ENCODE data around the gene SCN2B. TPM values are rescaled to one million over a fixed set of nuclear protein-coding genes. Genes with fewer than 3 reads are reported as not detected.

SCN2B gene
- total and polyA plus RNA-seq, 2 of the 13 experiments (the other 11 are each of a cell fraction or from before 2014, with no cell fraction given), result 0.01 to 0.02 TPM

DNA sequence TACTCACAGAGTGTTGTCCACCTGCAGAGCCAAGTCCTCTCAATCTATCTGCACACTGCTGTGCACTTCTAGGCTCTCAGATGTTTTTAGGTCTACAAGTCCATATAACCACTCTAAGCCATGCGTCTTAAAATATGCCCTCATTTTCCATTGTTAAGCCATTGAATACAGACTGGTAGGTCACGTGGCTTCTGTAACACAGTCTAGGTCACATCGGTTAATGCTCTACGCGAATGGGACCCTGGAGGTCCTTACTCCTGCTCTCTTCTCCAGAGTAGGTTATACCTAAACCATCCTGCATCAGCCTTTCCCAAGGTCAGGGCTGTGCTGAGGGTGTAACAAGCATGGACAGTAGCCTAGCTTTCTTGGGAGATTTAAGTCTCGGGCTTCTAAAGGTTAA, 47.6 kb upstream of the SCN2B start:
- no peak overlapping the region for H3K4me2 ChIP-seq (ENCODE audit: low read depth, low read length)
- no peak overlapping the region for H3K27ac ChIP-seq (ENCODE audit: extremely low read length, insufficient read depth, low read length)
- H3K9me3 ChIP-seq (ENCODE audit: low read length), result no peaks in the 10 kb centered on the region
- H2AFZ ChIP-seq (ENCODE audit: low read length), result no peak overlapping the region
- TF ChIP-seq ZNF782 (CRISPR knock-in tag; IDR thresholded peaks at IDR 0.05; ENCODE audit: borderline replicate concordance) (no peak), RBM22 (optimal IDR thresholded peaks at IDR 0.05; ENCODE audit: low read length) (no peak), KDM2A (CRISPR knock-in tag; IDR thresholded peaks at IDR 0.05; ENCODE audit: borderline replicate concordance, low read depth) (no peak), SNAI1 (CRISPR knock-in tag; IDR thresholded peaks at IDR 0.05; ENCODE audit: borderline replicate concordance) (no peak), CREB1 (IDR thresholded peaks at IDR 0.05) (no peak), CREB1 (CRISPR knock-in tag; IDR thresholded peaks at IDR 0.05) (no peak), SKI (IDR thresholded peaks at IDR 0.05; ENCODE audit: partially characterized antibody) (no peak), ZNF253 (CRISPR knock-in tag; IDR thresholded peaks at IDR 0.05; ENCODE audit: borderline replicate concordance) (no peak), ZNF709 (CRISPR knock-in tag; IDR thresholded peaks at IDR 0.05) (no peak), FOXA3 (CRISPR knock-in tag; IDR thresholded peaks at IDR 0.05) (no peak), ZNF264 (CRISPR knock-in tag; IDR thresholded peaks at IDR 0.05) (no peak), ZNF329 (CRISPR knock-in tag; IDR thresholded peaks at IDR 0.05; ENCODE audit: low read depth) (no peak), ZNF777 (CRISPR knock-in tag; IDR thresholded peaks at IDR 0.05) (no peak), U2AF2 (IDR thresholded peaks at IDR 0.05; ENCODE audit: low read depth, low read length) (no peak)
- TF ChIP-seq, protein P1, sequence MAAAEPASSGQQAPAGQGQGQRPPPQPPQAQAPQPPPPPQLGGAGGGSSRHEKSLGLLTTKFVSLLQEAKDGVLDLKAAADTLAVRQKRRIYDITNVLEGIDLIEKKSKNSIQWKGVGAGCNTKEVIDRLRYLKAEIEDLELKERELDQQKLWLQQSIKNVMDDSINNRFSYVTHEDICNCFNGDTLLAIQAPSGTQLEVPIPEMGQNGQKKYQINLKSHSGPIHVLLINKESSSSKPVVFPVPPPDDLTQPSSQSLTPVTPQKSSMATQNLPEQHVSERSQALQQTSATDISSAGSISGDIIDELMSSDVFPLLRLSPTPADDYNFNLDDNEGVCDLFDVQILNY (CRISPR knock-in tag; conservative IDR thresholded peaks at IDR 0.05), result no peak
- TF ChIP-seq, protein P2, sequence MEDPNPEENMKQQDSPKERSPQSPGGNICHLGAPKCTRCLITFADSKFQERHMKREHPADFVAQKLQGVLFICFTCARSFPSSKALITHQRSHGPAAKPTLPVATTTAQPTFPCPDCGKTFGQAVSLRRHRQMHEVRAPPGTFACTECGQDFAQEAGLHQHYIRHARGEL (CRISPR knock-in tag; IDR thresholded peaks at IDR 0.05), result no peak
- TF ChIP-seq, protein P3, sequence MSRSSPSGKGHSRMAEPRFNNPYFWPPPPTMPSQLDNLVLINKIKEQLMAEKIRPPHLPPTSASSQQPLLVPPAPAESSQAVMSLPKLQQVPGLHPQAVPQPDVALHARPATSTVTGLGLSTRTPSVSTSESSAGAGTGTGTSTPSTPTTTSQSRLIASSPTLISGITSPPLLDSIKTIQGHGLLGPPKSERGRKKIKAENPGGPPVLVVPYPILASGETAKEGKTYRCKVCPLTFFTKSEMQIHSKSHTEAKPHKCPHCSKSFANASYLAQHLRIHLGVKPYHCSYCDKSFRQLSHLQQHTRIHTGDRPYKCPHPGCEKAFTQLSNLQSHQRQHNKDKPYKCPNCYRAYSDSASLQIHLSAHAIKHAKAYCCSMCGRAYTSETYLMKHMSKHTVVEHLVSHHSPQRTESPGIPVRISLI (CRISPR knock-in tag; IDR thresholded peaks at IDR 0.05; ENCODE audit: borderline replicate concordance), result no peak
- TF ChIP-seq, protein P4, sequence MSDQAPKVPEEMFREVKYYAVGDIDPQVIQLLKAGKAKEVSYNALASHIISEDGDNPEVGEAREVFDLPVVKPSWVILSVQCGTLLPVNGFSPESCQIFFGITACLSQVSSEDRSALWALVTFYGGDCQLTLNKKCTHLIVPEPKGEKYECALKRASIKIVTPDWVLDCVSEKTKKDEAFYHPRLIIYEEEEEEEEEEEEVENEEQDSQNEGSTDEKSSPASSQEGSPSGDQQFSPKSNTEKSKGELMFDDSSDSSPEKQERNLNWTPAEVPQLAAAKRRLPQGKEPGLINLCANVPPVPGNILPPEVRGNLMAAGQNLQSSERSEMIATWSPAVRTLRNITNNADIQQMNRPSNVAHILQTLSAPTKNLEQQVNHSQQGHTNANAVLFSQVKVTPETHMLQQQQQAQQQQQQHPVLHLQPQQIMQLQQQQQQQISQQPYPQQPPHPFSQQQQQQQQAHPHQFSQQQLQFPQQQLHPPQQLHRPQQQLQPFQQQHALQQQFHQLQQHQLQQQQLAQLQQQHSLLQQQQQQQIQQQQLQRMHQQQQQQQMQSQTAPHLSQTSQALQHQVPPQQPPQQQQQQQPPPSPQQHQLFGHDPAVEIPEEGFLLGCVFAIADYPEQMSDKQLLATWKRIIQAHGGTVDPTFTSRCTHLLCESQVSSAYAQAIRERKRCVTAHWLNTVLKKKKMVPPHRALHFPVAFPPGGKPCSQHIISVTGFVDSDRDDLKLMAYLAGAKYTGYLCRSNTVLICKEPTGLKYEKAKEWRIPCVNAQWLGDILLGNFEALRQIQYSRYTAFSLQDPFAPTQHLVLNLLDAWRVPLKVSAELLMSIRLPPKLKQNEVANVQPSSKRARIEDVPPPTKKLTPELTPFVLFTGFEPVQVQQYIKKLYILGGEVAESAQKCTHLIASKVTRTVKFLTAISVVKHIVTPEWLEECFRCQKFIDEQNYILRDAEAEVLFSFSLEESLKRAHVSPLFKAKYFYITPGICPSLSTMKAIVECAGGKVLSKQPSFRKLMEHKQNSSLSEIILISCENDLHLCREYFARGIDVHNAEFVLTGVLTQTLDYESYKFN (CRISPR knock-in tag; conservative IDR thresholded peaks at IDR 0.05), result no peak
- DNase-seq (ENCODE audit: low spot score) (no peak), FAIRE-seq (no peak), ATAC-seq (no peak)
- no peak overlapping the region for H3K4me3 ChIP-seq (replicated peaks in 1 of 3; ENCODE audit: insufficient read depth in 1 of 3, low read depth in 2 of 3, low read length in 3 of 3)
- in situ Hi-C loops (cut with HindIII; ENCODE audit: extremely low pct_ligation_motif_present, low pct_unique_long_range_greater_than_20kb), result no loop called here
- H3K27me3 ChIP-seq (ENCODE audit: control insufficient read depth in 1 of 2, insufficient read depth in 2 of 2, low read length in 2 of 2), result no peaks in the 10 kb centered on the region
- 88% methylated on average over 6 of the region's 6 CpGs for WGBS (ENCODE audit: low lambda C conversion rate)
- no peaks in the 10 kb centered on the region for H4K20me1 ChIP-seq (ENCODE audit: insufficient read depth, low read length)
- no peaks in the 10 kb centered on the region for H3K79me2 ChIP-seq (ENCODE audit: insufficient read depth, low read length)
- no peak overlapping the region for H3K9ac ChIP-seq (ENCODE audit: insufficient read depth, low read depth, low read length)
- peaks cover 19% of the 10 kb centered on the region for H3K4me1 ChIP-seq (ENCODE audit: insufficient read depth, low read length)
- POLR2A ChIA-PET, result no interaction called here
- CTCF ChIA-PET (ENCODE audit: low intra/inter-chr PET ratio, low total read pairs), result no interaction called here
- no TSS peak for BruUV-seq (replicated peaks)
- H3K36me3 ChIP-seq (replicated peaks in 1 of 2; ENCODE audit: control insufficient read depth in 1 of 2, insufficient read depth in 2 of 2, low read length in 2 of 2), result no peaks in the 10 kb centered on the region
- intact Hi-C loops (cut with micrococcal nuclease; ENCODE audit: unreplicated experiment), result no loop called here
